Measurements from ENCODE around the gene ACSBG1.

GRCh38 chr15:78239811-78240210 is 5.4 kb upstream of the ACSBG1 start:
- no peak for TF ChIP-seq POLR2A (IDR thresholded peaks at IDR 0.05)
- TF ChIP-seq CTCF (IDR thresholded peaks at IDR 0.05) = no peak
- no peak for TF ChIP-seq POLR2AphosphoS5 (IDR thresholded peaks at IDR 0.05)

All from prostate gland (tissue), 2 donors.